HepG2 (cell line): ENCODE measurements around the gene STX1B. TPM values are rescaled to one million over a fixed set of nuclear protein-coding genes. Genes with fewer than 3 reads are reported as not detected.

Source experiments
- BRCA1 ChIP-seq: sonication (generic); formaldehyde crosslinking; IDR thresholded peaks from 2 replicates; pipeline ENCODE4 v1.4.0; 2020; ENCODE audit warnings: missing genetic modification reagents
- CBFB ChIP-seq: sonication (generic); formaldehyde crosslinking; IDR thresholded peaks from 2 replicates; pipeline ENCODE4 v1.4.0; 2020; ENCODE audit warnings: missing genetic modification reagents
- EP300 ChIP-seq, 3 experiments: sonication (generic) in 1 of 3; formaldehyde crosslinking in 1 of 3; IDR thresholded peaks; 2 replicates each; pipeline versions ENCODE4 v1.5.1 to v1.6.1; 2011 to 2020; ENCODE audit warnings: low read depth in 2 of 3, low read length in 2 of 3, borderline replicate concordance in 1 of 3, improper control_type of control experiment in 1 of 3, mild to moderate bottlenecking in 1 of 3, missing genetic modification reagents in 1 of 3, moderate library complexity in 1 of 3
- ETV6 ChIP-seq: sonication (generic); formaldehyde crosslinking; conservative IDR thresholded peaks from 2 replicates; pipeline ENCODE4 v1.4.0; 2020; ENCODE audit warnings: missing genetic modification reagents
- FOXJ3 ChIP-seq: sonication (generic); formaldehyde crosslinking; IDR thresholded peaks from 2 replicates; pipeline ENCODE4 v1.4.0; 2020; ENCODE audit warnings: missing genetic modification reagents, mild to moderate bottlenecking, borderline replicate concordance
- HNRNPLL ChIP-seq: fragments of 200-400 bp; formaldehyde crosslinking; IDR thresholded peaks from 2 replicates; pipeline ENCODE4 v1.6.1; 2017; ENCODE audit warnings: mild to moderate bottlenecking, low read depth, low read length; ENCODE audit not compliant: poor library complexity, severe bottlenecking
- KLF11 ChIP-seq: IDR thresholded peaks from 2 replicates; pipeline ENCODE4 v1.6.1; 2016; ENCODE audit warnings: missing compliant biosample characterization
- KMT2B ChIP-seq: IDR thresholded peaks from 2 replicates; pipeline ENCODE4 v1.6.1; 2016; ENCODE audit warnings: missing genetic modification reagents, missing compliant biosample characterization
- TBL1XR1 ChIP-seq: fragments of 150-350 bp; IDR thresholded peaks from 2 replicates; pipeline ENCODE4 v1.6.1; 2014; ENCODE audit warnings: borderline replicate concordance, low read length; ENCODE audit not compliant: partially characterized antibody
- ZBTB7B ChIP-seq: sonication (generic); formaldehyde crosslinking; IDR thresholded peaks from 2 replicates; pipeline ENCODE4 v1.4.0; 2020; ENCODE audit warnings: missing genetic modification reagents
- ZNF282 ChIP-seq: fragments of 450-650 bp; IDR thresholded peaks from 2 replicates; pipeline ENCODE4 v1.6.1; 2018; ENCODE audit not compliant: partially characterized antibody
- ZNF552 ChIP-seq: sonication (generic); formaldehyde crosslinking; IDR thresholded peaks from 2 replicates; pipeline ENCODE4 v1.9.0; 2022; ENCODE audit warnings: missing genetic modification reagents, mild to moderate bottlenecking, borderline replicate concordance
- ZNF878 ChIP-seq: sonication (generic); formaldehyde crosslinking; IDR thresholded peaks from 2 replicates; pipeline ENCODE4 v1.8.1; 2023; ENCODE audit warnings: mild to moderate bottlenecking, missing genetic modification reagents, moderate library complexity
- polyA plus RNA-seq, 8 experiments: library from polyadenylated mRNA; depleted of rRNA in 3 of 8; stranded (reverse) in 7 of 8; unstranded in 1 of 8; fragments of >200 nt; fragmentation: Illumina TruSeq in 4 of 8; extraction: Trizol in 4 of 8; gene quantifications; 2 replicates each; pipeline versions ENCODE4 v1.2.1 to v1.2.3, GENCODE V29; 2011 to 2016; ENCODE audit warnings: low read depth in 4 of 8, missing spikeins in 1 of 8, mixed read lengths in 1 of 8; ENCODE audit not compliant: insufficient read depth in 1 of 8
- total RNA-seq, 5 experiments: library from RNA; depleted of rRNA; stranded (reverse); fragments of >200 nt; fragmentation: Illumina TruSeq; extraction: Trizol; gene quantifications; 2 replicates each; pipeline ENCODE4 v1.2.3, GENCODE V29; 2016; ENCODE audit warnings: low read depth in 1 of 5
- TF ChIP-seq, protein P1 (sequence below): sonication (generic); formaldehyde crosslinking; IDR thresholded peaks from 2 replicates; pipeline ENCODE4 v1.4.0; 2020; ENCODE audit warnings: low read depth, missing genetic modification reagents
- TF ChIP-seq, protein P2 (sequence below): sonication (generic); formaldehyde crosslinking; IDR thresholded peaks from 2 replicates; pipeline ENCODE4 v1.9.0; 2021; ENCODE audit warnings: missing genetic modification reagents, borderline replicate concordance
- TF ChIP-seq, protein P3 (sequence below): sonication (generic); formaldehyde crosslinking; IDR thresholded peaks from 2 replicates; pipeline ENCODE4 v1.4.0; 2020; ENCODE audit warnings: missing genetic modification reagents, borderline replicate concordance
- TF ChIP-seq, protein P4 (sequence below): sonication (generic); formaldehyde crosslinking; IDR thresholded peaks from 2 replicates; pipeline ENCODE4 v1.5.0; 2020; ENCODE audit warnings: missing genetic modification reagents, mild to moderate bottlenecking, borderline replicate concordance
- TF ChIP-seq, protein P5 (sequence below): IDR thresholded peaks from 2 replicates; pipeline ENCODE4 v1.6.1; 2012; ENCODE audit warnings: inconsistent platforms

STX1B gene
- total and polyA plus RNA-seq, 2 of the 13 experiments (the other 11 are each of a cell fraction or from before 2014, with no cell fraction given): 2.1 to 3.0 TPM

DNA sequence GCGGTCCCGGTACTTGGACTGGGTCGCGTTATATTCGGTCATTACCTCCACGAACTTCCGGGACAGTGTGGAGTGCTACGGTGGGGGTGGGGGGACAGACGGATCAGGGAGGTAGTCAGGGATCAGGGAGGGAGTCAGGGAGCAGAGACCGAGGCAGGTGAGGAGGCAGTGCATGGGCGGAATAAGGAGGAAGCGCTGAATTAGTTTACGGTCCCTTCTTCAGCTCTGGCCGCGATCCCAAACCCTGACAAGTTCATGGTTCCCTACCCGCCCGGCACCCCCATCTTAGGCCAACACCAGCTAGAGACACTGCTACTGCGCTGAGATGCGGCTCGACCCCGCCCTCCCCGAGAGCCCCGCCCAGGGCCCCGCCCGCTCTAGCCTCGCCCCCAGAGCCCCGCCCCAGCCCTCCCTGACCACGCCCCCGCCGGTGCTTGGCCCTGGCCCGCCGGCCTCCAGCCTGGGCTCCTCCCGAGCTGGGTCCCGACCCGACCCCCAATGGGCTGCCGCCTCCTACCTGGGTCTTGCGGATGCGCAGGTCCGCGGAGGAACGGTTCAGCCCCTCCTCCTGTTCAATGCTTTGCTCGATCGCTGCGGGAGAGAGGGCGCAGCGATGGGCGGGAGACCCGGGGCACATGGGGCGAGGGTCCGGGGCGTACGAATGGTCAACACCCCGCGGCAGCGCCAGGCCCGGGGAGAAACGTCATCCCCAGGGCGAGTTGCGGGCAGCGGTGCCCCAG, 13.3 kb downstream of the STX1B start (continued):
- TF ChIP-seq, protein P1, sequence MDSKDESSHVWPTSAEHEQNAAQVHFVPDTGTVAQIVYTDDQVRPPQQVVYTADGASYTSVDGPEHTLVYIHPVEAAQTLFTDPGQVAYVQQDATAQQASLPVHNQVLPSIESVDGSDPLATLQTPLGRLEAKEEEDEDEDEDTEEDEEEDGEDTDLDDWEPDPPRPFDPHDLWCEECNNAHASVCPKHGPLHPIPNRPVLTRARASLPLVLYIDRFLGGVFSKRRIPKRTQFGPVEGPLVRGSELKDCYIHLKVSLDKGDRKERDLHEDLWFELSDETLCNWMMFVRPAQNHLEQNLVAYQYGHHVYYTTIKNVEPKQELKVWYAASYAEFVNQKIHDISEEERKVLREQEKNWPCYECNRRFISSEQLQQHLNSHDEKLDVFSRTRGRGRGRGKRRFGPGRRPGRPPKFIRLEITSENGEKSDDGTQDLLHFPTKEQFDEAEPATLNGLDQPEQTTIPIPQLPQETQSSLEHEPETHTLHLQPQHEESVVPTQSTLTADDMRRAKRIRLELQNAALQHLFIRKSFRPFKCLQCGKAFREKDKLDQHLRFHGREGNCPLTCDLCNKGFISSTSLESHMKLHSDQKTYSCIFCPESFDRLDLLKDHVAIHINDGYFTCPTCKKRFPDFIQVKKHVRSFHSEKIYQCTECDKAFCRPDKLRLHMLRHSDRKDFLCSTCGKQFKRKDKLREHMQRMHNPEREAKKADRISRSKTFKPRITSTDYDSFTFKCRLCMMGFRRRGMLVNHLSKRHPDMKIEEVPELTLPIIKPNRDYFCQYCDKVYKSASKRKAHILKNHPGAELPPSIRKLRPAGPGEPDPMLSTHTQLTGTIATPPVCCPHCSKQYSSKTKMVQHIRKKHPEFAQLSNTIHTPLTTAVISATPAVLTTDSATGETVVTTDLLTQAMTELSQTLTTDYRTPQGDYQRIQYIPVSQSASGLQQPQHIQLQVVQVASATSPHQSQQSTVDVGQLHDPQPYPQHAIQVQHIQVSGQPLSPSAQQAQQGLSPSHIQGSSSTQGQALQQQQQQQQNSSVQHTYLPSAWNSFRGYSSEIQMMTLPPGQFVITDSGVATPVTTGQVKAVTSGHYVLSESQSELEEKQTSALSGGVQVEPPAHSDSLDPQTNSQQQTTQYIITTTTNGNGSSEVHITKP: peak; percentile 45; the same call in 1 of the 2 replicates
- 0 out of 2 replicates have a peak, but pooled peaks have one; percentile 42 for TF ChIP-seq FOXJ3 (CRISPR knock-in tag)
- TF ChIP-seq HNRNPLL: peak; percentile 64
- TF ChIP-seq, protein P2, sequence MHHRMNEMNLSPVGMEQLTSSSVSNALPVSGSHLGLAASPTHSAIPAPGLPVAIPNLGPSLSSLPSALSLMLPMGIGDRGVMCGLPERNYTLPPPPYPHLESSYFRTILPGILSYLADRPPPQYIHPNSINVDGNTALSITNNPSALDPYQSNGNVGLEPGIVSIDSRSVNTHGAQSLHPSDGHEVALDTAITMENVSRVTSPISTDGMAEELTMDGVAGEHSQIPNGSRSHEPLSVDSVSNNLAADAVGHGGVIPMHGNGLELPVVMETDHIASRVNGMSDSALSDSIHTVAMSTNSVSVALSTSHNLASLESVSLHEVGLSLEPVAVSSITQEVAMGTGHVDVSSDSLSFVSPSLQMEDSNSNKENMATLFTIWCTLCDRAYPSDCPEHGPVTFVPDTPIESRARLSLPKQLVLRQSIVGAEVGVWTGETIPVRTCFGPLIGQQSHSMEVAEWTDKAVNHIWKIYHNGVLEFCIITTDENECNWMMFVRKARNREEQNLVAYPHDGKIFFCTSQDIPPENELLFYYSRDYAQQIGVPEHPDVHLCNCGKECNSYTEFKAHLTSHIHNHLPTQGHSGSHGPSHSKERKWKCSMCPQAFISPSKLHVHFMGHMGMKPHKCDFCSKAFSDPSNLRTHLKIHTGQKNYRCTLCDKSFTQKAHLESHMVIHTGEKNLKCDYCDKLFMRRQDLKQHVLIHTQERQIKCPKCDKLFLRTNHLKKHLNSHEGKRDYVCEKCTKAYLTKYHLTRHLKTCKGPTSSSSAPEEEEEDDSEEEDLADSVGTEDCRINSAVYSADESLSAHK (CRISPR knock-in tag): no peak
- TF ChIP-seq ZNF878 (CRISPR knock-in tag): no peak
- 0 out of 4 replicates have a peak, but pooled peaks of 1 of the 2 experiments have one; percentile 1 for TF ChIP-seq EP300 (IDR thresholded peaks at IDR 0.05; ENCODE audit: low read depth in 2 of 2, low read length in 2 of 2)
- peak; percentile 69 for TF ChIP-seq EP300 (CRISPR knock-in tag; IDR thresholded peaks at IDR 0.05; ENCODE audit: borderline replicate concordance)
- no peak for TF ChIP-seq ZNF282
- TF ChIP-seq, protein P3, sequence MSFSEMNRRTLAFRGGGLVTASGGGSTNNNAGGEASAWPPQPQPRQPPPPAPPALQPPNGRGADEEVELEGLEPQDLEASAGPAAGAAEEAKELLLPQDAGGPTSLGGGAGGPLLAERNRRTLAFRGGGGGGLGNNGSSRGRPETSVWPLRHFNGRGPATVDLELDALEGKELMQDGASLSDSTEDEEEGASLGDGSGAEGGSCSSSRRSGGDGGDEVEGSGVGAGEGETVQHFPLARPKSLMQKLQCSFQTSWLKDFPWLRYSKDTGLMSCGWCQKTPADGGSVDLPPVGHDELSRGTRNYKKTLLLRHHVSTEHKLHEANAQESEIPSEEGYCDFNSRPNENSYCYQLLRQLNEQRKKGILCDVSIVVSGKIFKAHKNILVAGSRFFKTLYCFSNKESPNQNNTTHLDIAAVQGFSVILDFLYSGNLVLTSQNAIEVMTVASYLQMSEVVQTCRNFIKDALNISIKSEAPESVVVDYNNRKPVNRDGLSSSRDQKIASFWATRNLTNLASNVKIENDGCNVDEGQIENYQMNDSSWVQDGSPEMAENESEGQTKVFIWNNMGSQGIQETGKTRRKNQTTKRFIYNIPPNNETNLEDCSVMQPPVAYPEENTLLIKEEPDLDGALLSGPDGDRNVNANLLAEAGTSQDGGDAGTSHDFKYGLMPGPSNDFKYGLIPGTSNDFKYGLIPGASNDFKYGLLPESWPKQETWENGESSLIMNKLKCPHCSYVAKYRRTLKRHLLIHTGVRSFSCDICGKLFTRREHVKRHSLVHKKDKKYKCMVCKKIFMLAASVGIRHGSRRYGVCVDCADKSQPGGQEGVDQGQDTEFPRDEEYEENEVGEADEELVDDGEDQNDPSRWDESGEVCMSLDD (CRISPR knock-in tag): peak; percentile 82; the same call in 1 of the 2 replicates
- peak; percentile 43; the same call in 1 of the 2 replicates for TF ChIP-seq ETV6 (CRISPR knock-in tag)
- TF ChIP-seq KMT2B (CRISPR knock-in tag): no peak
- peak; percentile 5; the same call in 1 of the 2 replicates for TF ChIP-seq BRCA1 (CRISPR knock-in tag)
- no peak for TF ChIP-seq TBL1XR1
- TF ChIP-seq, protein P4, sequence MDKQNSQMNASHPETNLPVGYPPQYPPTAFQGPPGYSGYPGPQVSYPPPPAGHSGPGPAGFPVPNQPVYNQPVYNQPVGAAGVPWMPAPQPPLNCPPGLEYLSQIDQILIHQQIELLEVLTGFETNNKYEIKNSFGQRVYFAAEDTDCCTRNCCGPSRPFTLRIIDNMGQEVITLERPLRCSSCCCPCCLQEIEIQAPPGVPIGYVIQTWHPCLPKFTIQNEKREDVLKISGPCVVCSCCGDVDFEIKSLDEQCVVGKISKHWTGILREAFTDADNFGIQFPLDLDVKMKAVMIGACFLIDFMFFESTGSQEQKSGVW: no peak
- TF ChIP-seq, protein P5, sequence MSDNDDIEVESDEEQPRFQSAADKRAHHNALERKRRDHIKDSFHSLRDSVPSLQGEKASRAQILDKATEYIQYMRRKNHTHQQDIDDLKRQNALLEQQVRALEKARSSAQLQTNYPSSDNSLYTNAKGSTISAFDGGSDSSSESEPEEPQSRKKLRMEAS: peak; percentile 64; the same call in 1 of the 2 replicates
- no peak for TF ChIP-seq ZNF552 (CRISPR knock-in tag)
- peak; percentile 53; the same call in 1 of the 2 replicates for TF ChIP-seq CBFB (CRISPR knock-in tag)
- TF ChIP-seq KLF11: no peak; the same call in 1 of the 2 replicates
- TF ChIP-seq ZBTB7B (CRISPR knock-in tag): peak; percentile 90; the same call in 1 of the 2 replicates
